LNCAP (cell line): ENCODE measurements around the gene NEDD4L.

ENCODE experiments used
- TF ChIP-seq, protein P1 (sequence below): fragments of 450-650 bp; IDR thresholded peaks from 2 replicates; pipeline ENCODE4 v1.5.1; 2017; ENCODE audit warnings: mild to moderate bottlenecking

Gene NEDD4L

DNA sequence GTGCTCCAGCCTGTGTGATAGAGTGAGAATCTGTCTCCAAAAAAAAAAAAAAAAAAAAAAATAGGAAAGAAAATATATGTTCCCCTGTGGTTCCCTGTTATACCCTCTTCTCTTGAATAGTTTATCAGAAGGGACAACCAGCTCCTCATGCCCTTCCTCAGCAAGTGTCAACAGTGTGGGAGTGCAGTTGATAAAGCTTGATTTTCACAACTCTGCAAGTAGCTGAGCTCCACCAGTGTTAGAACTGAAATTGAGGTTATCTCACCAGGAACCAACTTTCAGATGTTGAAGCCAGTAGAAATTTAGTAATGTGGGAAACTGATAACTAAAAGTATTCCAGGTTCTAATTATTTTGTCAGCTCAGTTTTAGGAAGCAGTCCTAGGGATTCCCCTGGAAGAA is 25.1 kb downstream of the NEDD4L start:
- TF ChIP-seq, protein P1, sequence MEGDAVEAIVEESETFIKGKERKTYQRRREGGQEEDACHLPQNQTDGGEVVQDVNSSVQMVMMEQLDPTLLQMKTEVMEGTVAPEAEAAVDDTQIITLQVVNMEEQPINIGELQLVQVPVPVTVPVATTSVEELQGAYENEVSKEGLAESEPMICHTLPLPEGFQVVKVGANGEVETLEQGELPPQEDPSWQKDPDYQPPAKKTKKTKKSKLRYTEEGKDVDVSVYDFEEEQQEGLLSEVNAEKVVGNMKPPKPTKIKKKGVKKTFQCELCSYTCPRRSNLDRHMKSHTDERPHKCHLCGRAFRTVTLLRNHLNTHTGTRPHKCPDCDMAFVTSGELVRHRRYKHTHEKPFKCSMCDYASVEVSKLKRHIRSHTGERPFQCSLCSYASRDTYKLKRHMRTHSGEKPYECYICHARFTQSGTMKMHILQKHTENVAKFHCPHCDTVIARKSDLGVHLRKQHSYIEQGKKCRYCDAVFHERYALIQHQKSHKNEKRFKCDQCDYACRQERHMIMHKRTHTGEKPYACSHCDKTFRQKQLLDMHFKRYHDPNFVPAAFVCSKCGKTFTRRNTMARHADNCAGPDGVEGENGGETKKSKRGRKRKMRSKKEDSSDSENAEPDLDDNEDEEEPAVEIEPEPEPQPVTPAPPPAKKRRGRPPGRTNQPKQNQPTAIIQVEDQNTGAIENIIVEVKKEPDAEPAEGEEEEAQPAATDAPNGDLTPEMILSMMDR, result no peak

GRCh38 chr18:58069721-58070292 is 25.8 kb downstream of the NEDD4L start:
- TF ChIP-seq, protein P1, result no peak

- TF ChIP-seq, protein P1, result no peak
Measured at GRCh38 chr18:58076052-58076451, 32.0 kb downstream of the NEDD4L start.

GRCh38 chr18:58077329-58077728 is 33.3 kb downstream of the NEDD4L start:
- TF ChIP-seq, protein P1, result no peak

DNA sequence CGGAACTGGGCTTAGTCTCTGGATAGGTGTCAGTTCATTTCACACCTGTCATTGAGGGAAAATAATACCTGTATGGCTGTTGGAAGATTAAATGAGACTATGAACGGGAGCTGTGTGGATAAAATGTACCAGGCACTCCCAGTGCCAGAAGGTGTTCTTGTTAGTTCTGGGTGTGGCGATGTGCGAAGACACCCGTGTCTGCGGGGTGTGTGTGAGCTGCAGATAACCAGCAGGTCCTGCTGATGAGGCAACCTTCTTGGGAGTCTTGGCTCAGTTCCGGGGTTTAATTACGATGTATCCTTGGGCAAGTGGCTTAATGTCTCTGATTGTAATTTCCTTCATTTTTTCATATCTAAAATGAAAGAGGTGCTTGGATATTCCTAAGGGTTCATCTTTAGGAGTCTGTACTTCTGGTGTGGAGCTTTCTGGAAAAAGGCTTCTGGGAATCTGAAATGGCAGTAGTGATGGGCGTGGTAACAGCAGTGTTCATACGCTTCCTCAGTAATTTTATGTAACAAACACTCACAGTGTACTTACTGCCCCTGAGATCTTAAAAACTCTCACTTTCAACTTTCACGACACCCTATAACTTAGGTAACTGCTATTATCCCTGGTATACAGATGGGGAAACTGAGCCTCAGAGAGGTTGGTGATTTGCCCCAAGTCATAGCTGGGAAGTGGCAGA is 35.0 kb downstream of the NEDD4L start:
- TF ChIP-seq, protein P1, result no peak

- TF ChIP-seq, protein P1, result no peak
Measured at GRCh38 chr18:58080451-58080850, 36.4 kb downstream of the NEDD4L start.

DNA sequence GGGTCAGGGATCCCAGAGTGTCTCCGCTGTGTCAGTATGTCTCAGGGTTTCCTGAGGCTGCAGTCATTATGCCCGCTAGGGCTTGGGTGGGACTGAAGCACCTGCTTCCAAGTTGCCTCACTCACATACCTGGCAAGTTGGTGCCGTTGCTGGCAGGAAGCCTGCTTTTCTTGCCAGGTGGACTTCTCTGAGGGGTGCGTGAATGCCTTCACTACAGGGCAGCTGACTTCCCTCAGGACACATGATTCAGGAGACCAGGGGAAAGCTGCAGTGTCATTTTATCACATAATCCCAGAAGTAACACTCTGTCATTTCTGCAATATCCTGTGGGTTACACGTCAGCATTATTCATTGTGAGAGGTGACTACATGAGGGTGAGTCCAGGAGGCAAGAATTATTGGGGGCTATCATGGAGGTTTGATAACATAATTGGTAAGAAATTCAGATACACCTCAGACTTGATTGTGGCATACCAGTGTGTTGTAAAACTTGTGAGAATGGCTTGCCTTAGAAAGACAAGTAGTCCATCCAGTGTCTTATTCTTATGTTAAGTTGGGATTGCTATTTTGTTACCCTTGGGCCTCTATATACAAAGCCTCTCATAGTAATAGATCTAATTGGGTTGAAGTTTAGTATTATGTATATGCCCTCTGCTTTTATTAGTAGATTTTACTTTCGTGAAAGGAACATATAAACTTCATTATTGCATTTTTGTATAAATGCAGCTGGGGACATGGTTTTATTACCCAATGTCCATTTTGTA is 44.1 kb downstream of the NEDD4L start:
- TF ChIP-seq, protein P1, result no peak
